SK-N-SH treated with all-trans-retinoic acid at 6 μM for 48 hours (cell line): ENCODE results near the gene FHOD3.

Experiments used
- BACH2 ChIP-seq: fragments of 250-450 bp; sonication (Bioruptor Pico); IDR thresholded peaks from 2 replicates; pipeline ENCODE4 v1.9.0; 2021; ENCODE audit warnings: mild to moderate bottlenecking, borderline replicate concordance
- ESRRG ChIP-seq: fragments of 250-450 bp; sonication (Bioruptor Pico); IDR thresholded peaks from 2 replicates; pipeline ENCODE4 v1.6.1; 2021; ENCODE audit warnings: mild to moderate bottlenecking
- GLIS3 ChIP-seq: fragments of 250-450 bp; sonication (Bioruptor Pico); IDR thresholded peaks from 2 replicates; pipeline ENCODE4 v1.5.0; 2020; ENCODE audit warnings: mild to moderate bottlenecking, moderate library complexity
- POU6F1 ChIP-seq: fragments of 250-450 bp; sonication (Bioruptor Pico); IDR thresholded peaks from 2 replicates; pipeline ENCODE4 v1.8.0; 2021; ENCODE audit warnings: low read depth, mild to moderate bottlenecking, moderate library complexity, borderline replicate concordance
- ZFP30 ChIP-seq: fragments of 450-650 bp; formaldehyde crosslinking; IDR thresholded peaks from 2 replicates; pipeline ENCODE4 v1.5.0; 2022; ENCODE audit warnings: mild to moderate bottlenecking, moderate library complexity
- ZNF565 ChIP-seq: fragments of 450-650 bp; formaldehyde crosslinking; conservative IDR thresholded peaks from 2 replicates; pipeline ENCODE4 v1.5.0; 2020; ENCODE audit warnings: low read depth, mild to moderate bottlenecking, moderate library complexity

GRCh38 chr18:36649205-36649604 lies 351.7 kb downstream of the FHOD3 start:
- no peak for TF ChIP-seq ZFP30 (CRISPR knock-in tag)
- no peak for TF ChIP-seq ZNF565 (CRISPR knock-in tag)
- no peak for TF ChIP-seq GLIS3
- TF ChIP-seq BACH2 (CRISPR knock-in tag) = no peak
- no peak for TF ChIP-seq ESRRG (CRISPR knock-in tag)
- no peak for TF ChIP-seq POU6F1 (CRISPR knock-in tag)
